Activated T-cell treated with anti-CD3 and anti-CD28 coated beads for 48 hours (primary cell): ENCODE measurements around the gene KLK3.

Source experiments
- DNase-seq: peaks from one replicate; pipeline ENCODE4 v3.0.0-alpha.2; 2020; ENCODE audit warnings: low read depth

KLK3 gene

DNA sequence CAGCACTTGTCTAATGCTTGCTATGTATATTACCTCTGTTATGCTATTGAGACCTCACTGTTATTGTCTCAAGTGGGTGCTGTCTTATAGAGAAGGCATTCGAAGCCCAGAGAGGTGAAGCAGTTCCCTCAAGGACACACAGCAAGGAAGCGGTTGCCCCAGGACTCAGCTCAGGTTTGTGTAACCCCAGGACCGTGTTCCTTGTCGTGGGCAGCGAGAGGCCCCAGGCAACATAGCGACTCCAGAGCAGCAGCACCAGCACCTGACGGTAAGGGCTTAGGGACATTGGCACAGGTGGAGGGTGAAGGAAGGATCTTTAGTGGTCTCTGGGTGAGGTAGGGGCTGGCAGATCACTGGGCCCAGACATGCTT is 23.7 kb upstream of the KLK3 start:
- no peak for DNase-seq

GRCh38 chr19:50832666-50833065 is 22.0 kb upstream of the KLK3 start:
- no peak for DNase-seq

GRCh38 chr19:50833117-50833801 is 21.5 kb upstream of the KLK3 start, which contains the start of gene KLK15:
Gene KLK15 (minus strand): TSS chr19:50833574. CDS start chr19:50831492, 2,082 bp downstream.
- no peak for DNase-seq

DNA sequence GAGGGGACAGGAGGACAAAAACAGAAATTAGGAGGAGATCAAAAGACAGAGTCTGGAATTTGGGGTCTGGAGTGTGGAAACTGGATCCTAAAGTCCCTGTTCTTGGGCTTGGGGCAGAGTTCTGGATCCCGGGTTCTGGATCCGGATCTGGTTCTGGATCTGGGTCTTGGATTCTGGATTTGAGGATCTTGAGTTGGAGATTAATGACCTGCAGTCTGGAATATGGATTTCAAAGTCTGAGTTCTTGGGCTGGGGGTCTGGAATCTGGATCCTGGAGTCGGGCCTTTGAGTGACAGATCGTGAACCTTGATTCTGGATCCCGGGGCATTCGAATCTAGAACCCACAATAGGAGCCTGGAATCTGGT is 20.9 kb upstream of the KLK3 start:
- DNase-seq = no peak

DNA sequence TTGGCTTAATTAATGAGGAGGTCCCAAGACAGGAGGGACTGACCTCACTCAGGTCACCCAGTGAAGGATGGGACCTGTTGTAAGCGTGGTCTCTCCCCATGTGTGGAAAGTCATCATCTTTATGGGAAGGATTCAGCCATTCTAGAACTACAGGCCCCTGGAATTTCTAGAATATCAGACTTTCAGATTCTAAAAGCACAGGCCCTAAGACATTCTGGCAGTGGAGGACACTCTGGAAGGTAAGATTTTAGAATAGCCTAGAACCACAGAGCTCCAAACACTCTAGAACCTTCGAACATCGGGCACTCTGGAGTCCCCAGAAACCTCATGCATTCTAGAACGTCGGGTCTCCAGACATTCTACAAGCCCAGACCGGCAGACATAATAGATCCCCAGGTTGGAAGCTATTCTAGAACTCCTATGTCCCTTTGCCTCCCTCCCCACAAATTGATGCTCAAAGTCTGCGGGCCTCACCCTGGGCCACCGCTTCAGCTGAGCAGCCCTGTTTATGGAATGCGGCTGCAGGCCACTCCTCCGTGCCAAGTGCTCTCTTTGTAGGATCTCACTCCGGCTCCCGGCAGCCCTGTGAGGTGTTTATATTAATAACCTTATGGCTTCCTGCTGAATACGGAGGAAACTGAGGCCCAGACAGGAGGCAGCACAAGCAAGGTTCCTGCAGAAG is 19.5 kb upstream of the KLK3 start:
- DNase-seq = no peak

DNA sequence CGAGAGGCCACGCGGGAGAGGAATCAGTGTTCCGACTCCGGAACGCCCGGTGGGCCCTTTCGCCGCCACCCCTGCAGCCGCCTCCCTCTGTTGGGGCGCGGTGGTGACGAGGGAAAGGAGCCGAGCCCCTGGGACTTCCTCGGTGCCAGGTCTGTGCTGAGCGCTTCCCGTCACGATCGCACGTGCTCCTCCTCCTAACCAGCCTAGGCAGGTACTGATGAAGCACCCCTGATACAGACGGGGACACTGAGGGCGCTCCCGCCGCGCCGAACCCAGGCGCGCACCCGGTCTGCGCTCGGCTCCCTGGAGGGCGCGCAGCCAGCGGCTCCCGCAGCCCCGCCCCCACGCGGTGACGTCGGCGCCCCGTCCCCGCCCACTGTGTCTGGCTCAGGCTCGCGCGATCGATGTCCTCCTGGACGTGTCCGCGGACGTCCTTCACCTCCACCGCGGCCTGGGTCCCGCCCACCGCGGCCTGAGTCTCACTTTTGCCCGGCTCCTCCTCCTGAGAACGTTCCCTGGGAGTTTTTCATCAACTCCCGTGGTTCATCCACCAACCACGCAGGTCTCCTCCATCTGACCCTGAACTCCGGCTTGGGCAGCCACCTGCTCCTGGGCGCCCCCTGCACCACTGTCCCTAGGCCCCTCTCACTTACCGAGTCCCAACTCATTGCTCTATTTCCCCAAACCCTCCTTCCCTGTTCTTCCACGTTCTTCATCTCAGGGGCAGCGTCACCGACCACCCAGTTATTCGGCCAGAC is 18.8 kb upstream of the KLK3 start:
- peak; percentile 74 for DNase-seq

GRCh38 chr19:50836543-50837195 is 18.0 kb upstream of the KLK3 start:
- no peak for DNase-seq

- no peak for DNase-seq
Measured at GRCh38 chr19:50837300-50837699, 17.4 kb upstream of the KLK3 start.

- DNase-seq = no peak
Measured at GRCh38 chr19:50838239-50838638, 16.5 kb upstream of the KLK3 start.

DNA sequence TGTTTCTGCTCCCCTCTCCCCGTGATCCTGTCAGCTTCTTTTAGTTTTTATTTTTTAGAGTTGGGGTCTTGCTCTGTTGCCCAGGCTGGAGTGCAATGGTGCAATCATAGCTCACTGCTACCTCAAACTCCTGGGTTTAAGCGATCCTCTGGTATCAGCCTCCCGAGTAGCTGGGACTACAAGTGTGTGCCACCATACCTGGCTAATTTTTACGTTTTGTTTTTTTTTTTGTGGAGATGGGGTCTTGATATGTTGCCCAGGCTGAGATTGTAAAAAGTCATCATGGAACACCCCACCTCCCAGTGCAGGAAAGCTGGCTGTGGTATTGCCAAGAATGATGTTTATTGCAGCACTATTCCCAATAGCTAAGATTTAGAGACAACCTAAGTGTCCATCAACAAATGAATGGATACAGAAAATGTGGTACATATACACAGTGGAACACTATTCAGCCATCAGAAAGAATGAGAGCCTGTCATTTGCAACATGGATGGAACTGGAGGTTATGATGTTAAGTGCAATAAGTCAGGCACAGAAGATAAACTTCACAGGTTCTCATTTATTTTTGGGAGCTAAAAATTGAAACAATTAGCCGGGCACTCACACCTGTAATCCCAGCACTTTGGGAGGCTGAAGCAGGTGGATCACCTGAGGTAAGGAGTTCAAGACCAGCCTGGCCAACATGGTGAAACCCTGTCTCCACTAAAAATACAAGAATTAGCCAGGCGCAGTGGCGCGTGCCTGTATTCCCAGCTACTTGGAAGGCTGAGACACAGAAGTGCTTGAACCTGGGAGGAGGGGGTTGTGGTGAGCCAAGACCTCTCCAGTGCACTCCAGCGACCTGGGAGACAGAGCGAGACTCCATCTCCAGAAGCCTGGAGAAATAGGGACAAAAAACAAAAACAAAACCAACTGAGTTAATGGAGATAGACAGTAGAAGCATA is 14.7 kb upstream of the KLK3 start:
- DNase-seq = no peak

- DNase-seq = no peak
Measured at GRCh38 chr19:50842130-50842529, 12.6 kb upstream of the KLK3 start.

- DNase-seq = no peak
Measured at GRCh38 chr19:50843205-50843604, 11.5 kb upstream of the KLK3 start.

- DNase-seq = no peak
Measured at GRCh38 chr19:50843701-50844221, 11.0 kb upstream of the KLK3 start.

GRCh38 chr19:50844296-50844935 is 10.3 kb upstream of the KLK3 start:
- no peak for DNase-seq

DNA sequence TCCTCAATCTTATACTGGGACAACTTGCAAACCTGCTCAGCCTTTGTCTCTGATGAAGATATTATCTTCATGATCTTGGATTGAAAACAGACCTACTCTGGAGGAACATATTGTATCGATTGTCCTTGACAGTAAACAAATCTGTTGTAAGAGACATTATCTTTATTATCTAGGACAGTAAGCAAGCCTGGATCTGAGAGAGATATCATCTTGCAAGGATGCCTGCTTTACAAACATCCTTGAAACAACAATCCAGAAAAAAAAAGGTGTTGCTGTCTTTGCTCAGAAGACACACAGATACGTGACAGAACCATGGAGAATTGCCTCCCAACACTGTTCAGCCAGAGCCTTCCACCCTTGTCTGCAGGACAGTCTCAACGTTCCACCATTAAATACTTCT is 4.0 kb upstream of the KLK3 start:
- no peak for DNase-seq

- DNase-seq = no peak
Measured at GRCh38 chr19:50851620-50852019, 3.1 kb upstream of the KLK3 start.

DNA sequence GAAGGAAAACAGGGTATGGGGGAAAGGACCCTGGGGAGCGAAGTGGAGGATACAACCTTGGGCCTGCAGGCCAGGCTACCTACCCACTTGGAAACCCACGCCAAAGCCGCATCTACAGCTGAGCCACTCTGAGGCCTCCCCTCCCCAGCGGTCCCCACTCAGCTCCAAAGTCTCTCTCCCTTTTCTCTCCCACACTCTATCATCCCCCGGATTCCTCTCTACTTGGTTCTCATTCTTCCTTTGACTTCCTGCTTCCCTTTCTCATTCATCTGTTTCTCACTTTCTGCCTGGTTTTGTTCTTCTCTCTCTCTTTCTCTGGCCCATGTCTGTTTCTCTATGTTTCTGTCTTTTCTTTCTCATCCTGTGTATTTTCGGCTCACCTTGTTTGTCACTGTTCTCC is 2.7 kb downstream of the KLK3 start:
- DNase-seq = no peak

- DNase-seq = no peak
Measured at GRCh38 chr19:50858886-50859285, 4.2 kb downstream of the KLK3 start.

DNA sequence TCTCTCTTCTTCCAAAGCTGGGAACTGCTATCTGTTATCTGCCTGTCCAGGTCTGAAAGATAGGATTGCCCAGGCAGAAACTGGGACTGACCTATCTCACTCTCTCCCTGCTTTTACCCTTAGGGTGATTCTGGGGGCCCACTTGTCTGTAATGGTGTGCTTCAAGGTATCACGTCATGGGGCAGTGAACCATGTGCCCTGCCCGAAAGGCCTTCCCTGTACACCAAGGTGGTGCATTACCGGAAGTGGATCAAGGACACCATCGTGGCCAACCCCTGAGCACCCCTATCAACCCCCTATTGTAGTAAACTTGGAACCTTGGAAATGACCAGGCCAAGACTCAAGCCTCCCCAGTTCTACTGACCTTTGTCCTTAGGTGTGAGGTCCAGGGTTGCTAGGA is 5.1 kb downstream of the KLK3 start:
- no peak for DNase-seq

- no peak for DNase-seq
Measured at GRCh38 chr19:50861010-50861409, 6.3 kb downstream of the KLK3 start.
